PC-9 (cell line): ENCODE results near the gene AKT1S1. TPM values are rescaled to one million over a fixed set of nuclear protein-coding genes. Genes with fewer than 3 reads are reported as not detected.
A peak's percentile ranks its signal among the peaks of the same experiment; 100 is the strongest.

Experiments
- BruUV-seq: library from RNA; stranded (reverse); fragments of 400-500 nt; replicated peaks from 2 replicates; lab custom pipeline; 2021; lab: Mats Ljungman, UMichigan
- CTCF ChIA-PET: fragments of 300-600 bp; sonication (Branson Sonifier 250); formaldehyde crosslinking; loops from one replicate; lab custom pipeline; 2022; ENCODE audit warnings: antibody characterized with exemption; lab: Charles Lee
- POLR2A ChIA-PET: fragments of 300-600 bp; sonication (Branson Sonifier 250); formaldehyde crosslinking; loops from one replicate; lab custom pipeline; 2022; ENCODE audit warnings: antibody characterized with exemption; ENCODE audit not compliant: unreplicated experiment; lab: Charles Lee
- DNase-seq, 2 experiments: peaks; one replicate each; pipeline versions ENCODE4 v3.0.0 to v3.0.0-alpha.2; 2015 to 2022; ENCODE audit warnings: mixed read lengths in 1 of 2
- H2AFZ ChIP-seq: fragments of 200-600 bp; sonication (generic); 2 replicates; pipeline ENCODE4 v1.8.1; 2017; ENCODE audit warnings: antibody characterized with exemption
- H3F3A ChIP-seq: fragments of 200-600 bp; sonication (generic); 2 replicates; pipeline ENCODE4 v1.8.1; 2017; ENCODE audit warnings: antibody characterized with exemption, mild to moderate bottlenecking, low read depth; ENCODE audit not compliant: insufficient read depth
- H3K27ac ChIP-seq: fragments of 200-600 bp; sonication (generic); 2 replicates; pipeline ENCODE4 v1.6.1; 2016; ENCODE audit warnings: mixed run types
- H3K27me3 ChIP-seq: fragments of 200-600 bp; sonication (generic); 2 replicates; pipeline ENCODE4 v1.6.1; 2016; ENCODE audit warnings: low read depth, mixed run types; ENCODE audit not compliant: insufficient read depth
- H3K36me3 ChIP-seq: fragments of 200-600 bp; sonication (generic); 2 replicates; pipeline ENCODE4 v1.6.1; 2016; ENCODE audit warnings: low read depth, mixed run types
- H3K4me1 ChIP-seq: fragments of 200-600 bp; sonication (generic); replicated peaks from 2 replicates; pipeline ENCODE4 v1.6.1; 2016; ENCODE audit warnings: mixed run types; ENCODE audit not compliant: insufficient read depth
- H3K4me2 ChIP-seq: fragments of 200-600 bp; sonication (generic); 2 replicates; pipeline ENCODE4 v1.6.1; 2017; ENCODE audit warnings: mixed run types
- H3K4me3 ChIP-seq: fragments of 200-600 bp; sonication (generic); 2 replicates; pipeline ENCODE4 v1.6.1; 2016; ENCODE audit warnings: mixed run types
- H3K79me2 ChIP-seq: fragments of 200-600 bp; sonication (generic); 2 replicates; pipeline ENCODE4 v1.6.1; 2017; ENCODE audit warnings: low read depth, mixed run types
- H3K9me2 ChIP-seq: fragments of 200-600 bp; sonication (generic); 2 replicates; pipeline ENCODE4 v1.8.1; 2017; ENCODE audit warnings: mild to moderate bottlenecking; ENCODE audit not compliant: insufficient read depth
- H3K9me3 ChIP-seq: fragments of 200-600 bp; sonication (generic); 2 replicates; pipeline ENCODE4 v1.8.1; 2016; ENCODE audit warnings: low read depth; ENCODE audit not compliant: insufficient read depth
- H4K20me1 ChIP-seq: fragments of 200-600 bp; sonication (generic); 2 replicates; pipeline ENCODE4 v1.8.1; 2017; ENCODE audit not compliant: insufficient read depth
- EZH2 ChIP-seq: fragments of 200-600 bp; sonication (generic); IDR thresholded peaks from 2 replicates; pipeline ENCODE4 v1.8.0; 2017; ENCODE audit warnings: antibody characterized with exemption, low read depth
- intact Hi-C: fragments of 100-400 bp; cut with micrococcal nuclease; formaldehyde crosslinking; loops from one replicate; pipeline ENCODE4 v1.10.0; 2022; ENCODE audit not compliant: unreplicated experiment
- total RNA-seq: library from RNA; stranded (reverse); gene quantifications from 2 replicates; pipeline ENCODE4 v1.2.3, GENCODE V29; 2021
- TF ChIP-seq, protein P1 (sequence below): fragments of 200-600 bp; sonication (generic); conservative IDR thresholded peaks from 2 replicates; pipeline ENCODE4 v1.6.1; 2017; ENCODE audit warnings: mixed run types, antibody characterized with exemption, mild to moderate bottlenecking, moderate library complexity

Gene AKT1S1
- total RNA-seq, 1 experiment from 2014 or later = 143 TPM

- POLR2A ChIA-PET = no interaction called here
- H3K9me3 ChIP-seq = no peaks in the 10 kb centered on the region
- H3K4me3 ChIP-seq = peak overlapping the region; percentile 99
- peak overlapping the region; percentile 95 for H3K4me2 ChIP-seq
- TF ChIP-seq EZH2 = no peak
- TF ChIP-seq, protein P1, sequence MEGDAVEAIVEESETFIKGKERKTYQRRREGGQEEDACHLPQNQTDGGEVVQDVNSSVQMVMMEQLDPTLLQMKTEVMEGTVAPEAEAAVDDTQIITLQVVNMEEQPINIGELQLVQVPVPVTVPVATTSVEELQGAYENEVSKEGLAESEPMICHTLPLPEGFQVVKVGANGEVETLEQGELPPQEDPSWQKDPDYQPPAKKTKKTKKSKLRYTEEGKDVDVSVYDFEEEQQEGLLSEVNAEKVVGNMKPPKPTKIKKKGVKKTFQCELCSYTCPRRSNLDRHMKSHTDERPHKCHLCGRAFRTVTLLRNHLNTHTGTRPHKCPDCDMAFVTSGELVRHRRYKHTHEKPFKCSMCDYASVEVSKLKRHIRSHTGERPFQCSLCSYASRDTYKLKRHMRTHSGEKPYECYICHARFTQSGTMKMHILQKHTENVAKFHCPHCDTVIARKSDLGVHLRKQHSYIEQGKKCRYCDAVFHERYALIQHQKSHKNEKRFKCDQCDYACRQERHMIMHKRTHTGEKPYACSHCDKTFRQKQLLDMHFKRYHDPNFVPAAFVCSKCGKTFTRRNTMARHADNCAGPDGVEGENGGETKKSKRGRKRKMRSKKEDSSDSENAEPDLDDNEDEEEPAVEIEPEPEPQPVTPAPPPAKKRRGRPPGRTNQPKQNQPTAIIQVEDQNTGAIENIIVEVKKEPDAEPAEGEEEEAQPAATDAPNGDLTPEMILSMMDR = no peak
- H3K36me3 ChIP-seq = no peaks in the 10 kb centered on the region
- H4K20me1 ChIP-seq = peaks cover 47% of the 10 kb centered on the region
- intact Hi-C loops = no loop called here
- no TSS peak for BruUV-seq
- no peak overlapping the region for H2AFZ ChIP-seq
- no peaks in the 10 kb centered on the region for H3K9me2 ChIP-seq
- CTCF ChIA-PET = no interaction called here
- H3K4me1 ChIP-seq = peaks cover 37% of the 10 kb centered on the region
- no peak overlapping the region for H3K27ac ChIP-seq
- peaks cover 56% of the 10 kb centered on the region for H3K79me2 ChIP-seq
- H3F3A ChIP-seq = peaks cover 71% of the 10 kb centered on the region; the same call in 1 of the 2 replicates
- H3K27me3 ChIP-seq = no peaks in the 10 kb centered on the region
- DNase-seq = no peak
Observed at GRCh38 chr19:49851456-49852259, 25.5 kb downstream of the AKT1S1 start.

DNA sequence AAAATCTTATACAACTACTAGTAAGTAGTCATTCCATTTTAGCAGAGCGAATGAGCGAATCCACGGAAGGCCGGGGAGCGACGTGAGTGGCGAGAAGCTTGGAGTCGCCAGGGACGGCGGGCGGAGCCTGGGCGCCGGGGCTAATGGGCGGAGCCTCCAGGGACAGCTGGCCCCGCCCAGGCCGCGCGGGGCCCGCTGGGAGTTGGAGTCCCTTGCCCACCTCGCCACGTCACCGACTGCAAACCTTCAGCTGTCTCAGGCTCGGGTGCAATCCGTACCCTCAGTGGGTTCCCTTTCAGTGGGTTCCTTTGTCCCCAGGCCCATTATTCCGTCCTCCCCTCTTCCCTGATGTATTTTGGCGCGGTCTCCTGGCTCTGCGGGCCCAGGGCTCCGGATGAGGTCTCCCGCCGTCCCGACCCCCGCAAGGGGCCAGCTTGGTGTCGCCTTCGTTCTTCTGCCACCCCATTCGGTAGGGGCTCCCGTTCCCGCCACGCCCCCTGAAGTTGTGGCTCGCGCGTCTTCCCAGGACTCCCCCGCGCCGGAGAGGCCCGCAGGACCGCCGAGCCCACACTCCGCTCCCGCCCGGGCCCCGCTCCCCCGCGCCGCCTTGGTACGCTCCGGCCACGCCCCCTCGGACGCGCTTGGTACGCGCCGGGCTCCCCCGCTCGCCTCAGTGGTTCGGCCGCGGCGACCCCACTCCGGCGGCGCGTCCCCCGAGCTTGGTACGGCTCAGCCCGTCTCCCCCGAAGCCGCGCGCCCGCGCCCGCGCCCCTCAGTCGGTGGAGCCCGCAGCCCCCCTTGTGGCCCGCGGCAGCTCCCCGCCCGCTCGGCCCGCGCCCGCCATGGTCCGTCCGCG, 26.4 kb downstream of the AKT1S1 start, which contains the start of gene PTOV1:
PTOV1 (plus strand) TSS at position 673 of the 856 bp plus-strand sequence.
- H2AFZ ChIP-seq = peak within 1 kb of the TSS; percentile 97
- H3K9me2 ChIP-seq = no peaks in the 10 kb centered on the region
- ChIA-PET POLR2A (interaction anchor here (0.6 to 1.2 kb wide), 5 partner anchors 19 to 858 kb away, joined by 3 to 20 read pairs (median 3); partner anchors contain the start of gene AP2A1), CTCF (interaction anchor here (0.6 to 1.1 kb wide), 3 partner anchors 10 to 31 kb away, joined by 6 to 21 read pairs (median 7); no protein-coding TSS in a partner anchor)
- H4K20me1 ChIP-seq = peaks cover 38% of the 10 kb centered on the region
- H3K27me3 ChIP-seq = no peaks in the 10 kb centered on the region
- peak within 1 kb of the TSS; percentile 90 for H3K27ac ChIP-seq
- no peaks in the 10 kb centered on the region for H3K9me3 ChIP-seq
- no peaks in the 10 kb centered on the region for H3K36me3 ChIP-seq
- TF ChIP-seq, protein P1 = no peak
- TF ChIP-seq EZH2 = no peak
- peaks cover 37% of the 10 kb centered on the region for H3K4me1 ChIP-seq
- H3K4me2 ChIP-seq = peak within 1 kb of the TSS; percentile 95
- H3K79me2 ChIP-seq = peaks cover 56% of the 10 kb centered on the region
- H3F3A ChIP-seq = peaks cover 67% of the 10 kb centered on the region; the same call in 1 of the 2 replicates
- intact Hi-C loops = loop anchor here (1.0 kb wide), 1 partner anchor 33 kb away; no protein-coding TSS in a partner anchor
- BruUV-seq = TSS peak; percentile 57
- peak; percentile 76 to 92 for DNase-seq
- H3K4me3 ChIP-seq = peak within 1 kb of the TSS; percentile 99

GRCh38 chr19:49850221-49850486, 27.0 kb downstream of the AKT1S1 start:
- H2AFZ ChIP-seq = peak overlapping the region; percentile 97
- no peak for DNase-seq
- intact Hi-C loops = loop anchor here (1.0 kb wide), 1 partner anchor 33 kb away; no protein-coding TSS in a partner anchor
- peak overlapping the region; percentile 89 for H3K4me2 ChIP-seq
- H3K4me3 ChIP-seq = peak overlapping the region; percentile 99
- CTCF ChIA-PET = interaction anchor here (0.5 to 1.1 kb wide), 4 partner anchors 10 to 288 kb away, joined by 6 to 21 read pairs (median 9); no protein-coding TSS in a partner anchor
- peaks cover 33% of the 10 kb centered on the region for H4K20me1 ChIP-seq
- H3K9me2 ChIP-seq = no peaks in the 10 kb centered on the region
- POLR2A ChIA-PET = interaction anchor here (0.6 to 1.2 kb wide), 4 partner anchors 19 to 361 kb away, joined by 3 to 20 read pairs (median 5); partner anchors contain the start of gene AP2A1
- peaks cover 37% of the 10 kb centered on the region for H3K4me1 ChIP-seq
- peaks cover 61% of the 10 kb centered on the region; the same call in 1 of the 2 replicates for H3F3A ChIP-seq
- H3K79me2 ChIP-seq = peaks cover 51% of the 10 kb centered on the region
- H3K27ac ChIP-seq = peak overlapping the region; percentile 90; the same call in 1 of the 2 replicates
- no peaks in the 10 kb centered on the region for H3K36me3 ChIP-seq
- TF ChIP-seq EZH2 = no peak
- TF ChIP-seq, protein P1 = no peak
- H3K9me3 ChIP-seq = no peaks in the 10 kb centered on the region
- no TSS peak for BruUV-seq
- no peaks in the 10 kb centered on the region for H3K27me3 ChIP-seq
